Putamen (tissue), 1 donor: Measurements from ENCODE around the gene SARS1.

Experiments used
- DNase-seq: peaks from one replicate; pipeline ENCODE4 v3.0.0-alpha.2; 2016; ENCODE audit warnings: low spot score

SARS1 gene

GRCh38 chr1:109249654-109250401, 36.1 kb downstream of the SARS1 start:
- no peak for DNase-seq

GRCh38 chr1:109250454-109251276, 36.9 kb downstream of the SARS1 start:
- no peak for DNase-seq

DNA sequence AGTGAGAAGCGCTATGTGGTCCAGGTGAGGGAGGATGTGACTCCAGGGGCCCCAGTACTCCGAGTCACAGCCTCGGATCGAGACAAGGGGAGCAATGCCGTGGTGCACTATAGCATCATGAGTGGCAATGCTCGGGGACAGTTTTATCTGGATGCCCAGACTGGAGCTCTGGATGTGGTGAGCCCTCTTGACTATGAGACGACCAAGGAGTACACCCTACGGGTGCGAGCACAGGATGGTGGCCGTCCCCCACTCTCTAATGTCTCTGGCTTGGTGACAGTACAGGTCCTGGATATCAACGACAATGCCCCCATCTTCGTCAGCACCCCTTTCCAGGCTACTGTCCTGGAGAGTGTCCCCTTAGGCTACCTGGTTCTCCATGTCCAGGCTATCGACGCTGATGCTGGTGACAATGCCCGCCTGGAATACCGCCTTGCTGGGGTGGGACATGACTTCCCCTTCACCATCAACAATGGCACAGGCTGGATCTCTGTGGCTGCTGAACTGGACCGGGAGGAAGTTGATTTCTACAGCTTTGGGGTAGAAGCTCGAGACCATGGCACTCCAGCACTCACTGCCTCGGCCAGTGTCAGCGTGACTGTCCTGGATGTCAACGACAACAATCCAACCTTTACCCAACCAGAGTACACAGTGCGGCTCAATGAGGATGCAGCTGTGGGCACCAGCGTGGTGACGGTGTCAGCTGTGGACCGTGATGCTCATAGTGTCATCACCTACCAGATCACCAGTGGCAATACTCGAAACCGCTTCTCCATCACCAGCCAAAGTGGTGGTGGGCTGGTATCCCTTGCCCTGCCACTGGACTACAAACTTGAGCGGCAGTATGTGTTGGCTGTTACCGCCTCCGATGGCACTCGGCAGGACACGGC, 37.8 kb downstream of the SARS1 start:
- DNase-seq = no peak

- DNase-seq = no peak
These were observed 38.6 kb downstream of the SARS1 start for GRCh38 chr1:109252167-109252892.

GRCh38 chr1:109252893-109253802, 39.4 kb downstream of the SARS1 start:
- DNase-seq = peak; percentile 88

DNA sequence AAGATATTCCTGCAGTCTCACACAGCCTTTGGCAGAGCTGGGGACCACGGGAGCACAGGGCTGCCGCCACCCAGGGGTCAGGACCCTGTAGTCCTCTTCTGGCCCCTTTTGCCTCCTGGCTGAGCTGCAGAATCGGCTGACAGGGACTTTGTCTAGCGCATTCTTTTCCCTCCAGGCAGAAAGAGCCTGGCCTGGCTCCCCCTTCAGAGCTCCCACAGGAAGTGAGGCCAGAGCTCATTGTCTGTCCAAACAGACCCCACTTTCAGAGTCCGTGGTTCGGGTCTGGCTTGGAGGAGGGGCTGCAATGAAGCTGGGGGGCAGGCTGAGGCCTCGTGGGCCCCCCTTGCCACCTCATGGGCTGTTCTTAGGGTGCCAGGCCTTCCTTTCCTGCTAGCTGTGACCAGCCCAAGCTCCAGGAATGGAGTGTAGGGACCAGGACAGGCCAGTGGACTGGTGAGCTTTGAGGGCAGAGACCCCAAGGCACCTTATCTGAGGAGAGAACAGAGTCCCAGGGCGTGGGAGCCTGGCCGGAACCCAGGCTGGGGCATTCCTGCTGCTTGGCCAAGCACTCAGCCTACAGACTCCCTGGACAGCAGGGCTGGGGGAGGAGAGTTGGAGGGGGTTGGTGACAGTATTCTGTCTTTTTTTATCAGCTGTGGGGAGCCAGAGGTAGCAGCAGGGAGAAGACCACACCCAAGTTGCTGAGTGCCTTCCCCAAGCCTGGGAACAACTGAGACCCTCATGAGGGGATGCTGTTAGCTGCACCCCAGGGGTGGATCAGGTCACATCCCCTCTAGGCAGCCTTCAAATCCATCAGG, 40.3 kb downstream of the SARS1 start:
- DNase-seq = no peak

- DNase-seq = no peak
These were observed 40.9 kb downstream of the SARS1 start for GRCh38 chr1:109254621-109255096.

DNA sequence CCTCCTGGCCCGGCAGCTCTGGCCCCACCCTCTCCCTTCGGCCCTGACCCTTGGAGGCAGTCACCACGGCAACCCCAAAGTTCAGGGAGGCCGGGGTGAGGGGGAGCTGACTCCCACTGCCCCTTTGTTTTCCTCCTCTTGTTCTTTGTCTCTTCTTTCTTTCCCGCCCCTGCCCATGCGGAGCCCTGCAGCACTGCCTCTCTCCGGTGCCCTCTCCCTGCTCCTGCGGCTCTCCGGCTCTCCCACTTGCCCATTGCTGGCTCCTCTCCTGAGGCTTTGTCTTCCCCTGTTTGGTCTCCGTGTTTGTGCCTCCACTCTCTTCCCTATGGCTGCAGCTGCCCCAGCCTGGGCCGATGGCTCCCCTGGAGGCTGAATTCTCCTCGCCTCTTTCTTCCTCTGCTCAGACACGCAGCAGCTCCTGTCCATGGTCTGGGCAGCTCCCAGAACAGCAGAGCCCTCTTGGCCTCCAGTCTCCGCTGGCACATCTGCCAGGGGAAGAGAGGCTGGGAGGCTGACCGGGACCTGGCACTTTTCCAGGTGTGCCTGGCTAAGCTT, 41.5 kb downstream of the SARS1 start:
- DNase-seq = no peak

- DNase-seq = no peak
These were observed 42.0 kb downstream of the SARS1 start for GRCh38 chr1:109255678-109256077.

GRCh38 chr1:109256085-109256484, 42.4 kb downstream of the SARS1 start:
- DNase-seq = no peak

GRCh38 chr1:109256971-109257681, 43.4 kb downstream of the SARS1 start:
- DNase-seq = no peak

GRCh38 chr1:109257682-109258421, 44.1 kb downstream of the SARS1 start:
- DNase-seq = no peak

- no peak for DNase-seq
These were observed 45.1 kb downstream of the SARS1 start for GRCh38 chr1:109258481-109259466.

- no peak for DNase-seq
These were observed 46.2 kb downstream of the SARS1 start for GRCh38 chr1:109259674-109260557.

DNA sequence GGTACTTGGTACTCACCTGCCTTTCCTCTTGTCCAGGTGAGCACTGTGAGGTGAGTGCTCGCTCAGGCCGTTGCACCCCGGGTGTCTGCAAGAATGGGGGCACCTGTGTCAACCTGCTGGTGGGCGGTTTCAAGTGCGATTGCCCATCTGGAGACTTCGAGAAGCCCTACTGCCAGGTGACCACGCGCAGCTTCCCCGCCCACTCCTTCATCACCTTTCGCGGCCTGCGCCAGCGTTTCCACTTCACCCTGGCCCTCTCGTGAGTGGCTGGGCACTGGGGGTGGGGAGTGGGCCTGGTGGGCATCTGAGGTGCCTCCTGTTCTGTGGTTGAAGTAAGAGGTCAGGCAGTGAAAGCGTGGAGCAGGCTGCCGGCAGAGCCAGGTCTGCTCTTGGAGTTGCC, 47.3 kb downstream of the SARS1 start:
- no peak for DNase-seq

GRCh38 chr1:109261578-109261977, 47.9 kb downstream of the SARS1 start:
- no peak for DNase-seq
